Neural crest cell (in vitro differentiated cells): ENCODE results near the gene C5orf24. TPM values are rescaled to one million over a fixed set of nuclear protein-coding genes. Genes with fewer than 3 reads are reported as not detected.
"Not testable (repeated sequence)": the region's sequence is repeated elsewhere in the genome, so short reads cannot be mapped to it uniquely, and the experiment has no call there.

Experiments
- DNase-seq: peaks from one replicate; pipeline ENCODE4 v3.0.0; 2021; ENCODE audit warnings: low read depth, mixed read lengths, low spot score
- H3K27ac Mint-ChIP-seq: one replicate; pipeline ENCODE4 v1.8.0; 2021; ENCODE audit warnings: mild to moderate bottlenecking, mixed read lengths; ENCODE audit not compliant: unreplicated experiment
- H3K27me3 Mint-ChIP-seq: 2 replicates; pipeline ENCODE4 v1.8.0; 2021; ENCODE audit warnings: low read depth, mild to moderate bottlenecking, mixed read lengths
- H3K36me3 Mint-ChIP-seq: 2 replicates; pipeline ENCODE4 v1.8.0; 2021; ENCODE audit warnings: low read depth, mild to moderate bottlenecking, mixed read lengths
- H3K4me1 Mint-ChIP-seq: 2 replicates; pipeline ENCODE4 v1.8.0; 2021; ENCODE audit warnings: mixed read lengths
- H3K4me3 Mint-ChIP-seq: one replicate; pipeline ENCODE4 v1.8.0; 2021; ENCODE audit warnings: mild to moderate bottlenecking, mixed read lengths
- H3K9me3 Mint-ChIP-seq: 2 replicates; pipeline ENCODE4 v1.8.0; 2021; ENCODE audit warnings: mixed read lengths
- CTCF ChIP-seq: fragments of 200-600 bp; sonication (generic); conservative IDR thresholded peaks from 2 replicates; pipeline ENCODE4 v1.5.0; 2021; ENCODE audit warnings: antibody characterized with exemption, mild to moderate bottlenecking
- total RNA-seq: library from RNA; stranded (reverse); gene quantifications from 2 replicates; pipeline ENCODE4 v1.2.1, GENCODE V29; 2021

C5orf24 gene
- total RNA-seq, 1 donor from 2014 or later: 57.4 TPM

- Mint-ChIP-seq H3K9me3 (no peaks in the 10 kb centered on the region), H3K36me3 (peaks cover 17% of the 10 kb centered on the region), H3K4me1 (peaks cover 24% of the 10 kb centered on the region), H3K27ac (no peak overlapping the region), H3K4me3 (peak overlapping the region; percentile 35), H3K27me3 (no peaks in the 10 kb centered on the region)
- no peak for DNase-seq
- TF ChIP-seq CTCF: no peak
Measured at GRCh38 chr5:134844252-134844651, 1.5 kb upstream of the C5orf24 start.

DNA sequence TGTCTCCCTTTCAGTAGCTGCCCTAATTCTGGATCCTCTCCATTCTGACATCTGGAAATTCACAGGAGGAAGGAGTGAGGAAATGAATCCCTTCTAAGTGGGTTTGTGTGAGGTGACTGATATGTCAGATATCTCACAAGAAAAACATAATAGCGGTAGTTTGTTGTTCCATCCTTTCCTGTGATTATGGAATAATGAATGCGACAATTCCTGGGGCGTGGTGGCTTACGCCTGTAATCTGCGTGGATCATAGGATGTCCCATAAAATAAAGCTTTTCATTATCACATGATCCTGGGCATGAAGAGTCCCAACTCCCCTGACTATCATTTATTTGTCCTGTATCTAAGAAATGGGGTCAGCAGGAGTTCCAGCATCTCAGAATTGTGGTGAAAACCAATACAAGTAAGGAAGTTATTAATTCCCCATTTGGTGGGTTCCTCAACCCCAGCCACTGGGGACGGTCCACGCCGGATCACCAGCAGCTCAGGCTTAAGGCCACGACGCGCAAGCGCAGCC lies 375 bp upstream of the C5orf24 start:
- H3K4me3 Mint-ChIP-seq: peak overlapping the region; percentile 96
- no peaks in the 10 kb centered on the region for H3K9me3 Mint-ChIP-seq
- peaks cover 13% of the 10 kb centered on the region for H3K36me3 Mint-ChIP-seq
- TF ChIP-seq CTCF: no peak
- peaks cover 24% of the 10 kb centered on the region for H3K4me1 Mint-ChIP-seq
- peak overlapping the region; percentile 95 for H3K27ac Mint-ChIP-seq
- no peak for DNase-seq
- no peaks in the 10 kb centered on the region for H3K27me3 Mint-ChIP-seq

- H3K9me3 Mint-ChIP-seq: no peaks in the 10 kb centered on the region
- peak overlapping the region; percentile 98 for H3K27ac Mint-ChIP-seq
- H3K4me3 Mint-ChIP-seq: peak overlapping the region; percentile 96
- H3K36me3 Mint-ChIP-seq: peaks cover 15% of the 10 kb centered on the region
- H3K4me1 Mint-ChIP-seq: peaks cover 28% of the 10 kb centered on the region
- DNase-seq: no peak
- no peak for TF ChIP-seq CTCF
- no peaks in the 10 kb centered on the region for H3K27me3 Mint-ChIP-seq
Measured at GRCh38 chr5:134846641-134846960, 833 bp downstream of the C5orf24 start.

- Mint-ChIP-seq H3K4me1 (peaks cover 32% of the 10 kb centered on the region), H3K36me3 (peaks cover 21% of the 10 kb centered on the region), H3K4me3 (peak overlapping the region; percentile 64)
- DNase-seq, H3K27me3 Mint-ChIP-seq, H3K9me3 Mint-ChIP-seq, H3K27ac Mint-ChIP-seq: not testable (repeated sequence)
Measured at GRCh38 chr5:134849434-134849933, 3.7 kb downstream of the C5orf24 start.

- peak; percentile 47 for TF ChIP-seq CTCF
- H3K27ac Mint-ChIP-seq: no peak overlapping the region
- no peaks in the 10 kb centered on the region for H3K9me3 Mint-ChIP-seq
- H3K4me1 Mint-ChIP-seq: peaks cover 22% of the 10 kb centered on the region
- no peaks in the 10 kb centered on the region for H3K27me3 Mint-ChIP-seq
- H3K4me3 Mint-ChIP-seq: peak overlapping the region; percentile 83
- peaks cover 25% of the 10 kb centered on the region for H3K36me3 Mint-ChIP-seq
- no peak for DNase-seq
Measured at GRCh38 chr5:134851307-134851923, 5.6 kb downstream of the C5orf24 start.

DNA sequence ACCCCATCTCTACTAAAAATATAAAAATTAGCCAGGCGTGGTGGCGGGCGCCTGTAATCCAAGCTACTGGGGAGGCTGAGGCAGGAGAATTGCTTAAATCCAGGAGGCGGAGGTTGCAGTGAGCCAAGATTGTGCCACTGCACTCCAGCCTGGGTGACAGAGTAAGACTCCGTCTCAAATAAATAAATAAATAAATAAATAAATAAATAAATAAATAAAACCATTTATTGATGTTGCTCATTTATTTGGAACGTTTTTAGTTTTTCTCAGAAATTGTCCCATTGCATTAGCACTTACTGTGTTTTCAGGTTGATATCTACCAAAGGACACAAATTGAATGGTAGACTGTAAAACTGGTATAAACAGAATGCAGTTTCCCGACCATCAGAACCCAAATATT lies 10.7 kb downstream of the C5orf24 start:
- not testable (repeated sequence) for H3K9me3 Mint-ChIP-seq, H3K27ac Mint-ChIP-seq, H3K27me3 Mint-ChIP-seq, H3K4me3 Mint-ChIP-seq, H3K4me1 Mint-ChIP-seq, DNase-seq
- H3K36me3 Mint-ChIP-seq: peaks cover 22% of the 10 kb centered on the region
